CD8-positive, alpha-beta memory T cell (primary cell): ENCODE data around the gene SLC27A1. TPM values are rescaled to one million over a fixed set of nuclear protein-coding genes. Genes with fewer than 3 reads are reported as not detected.

Source experiments
- polyA plus RNA-seq: library from polyadenylated mRNA; unstranded; fragments of 300-500 nt; fragmentation: Illumina TruSeq; gene quantifications from one replicate; pipeline ENCODE4 v1.2.3, GENCODE V29; 2021
- total RNA-seq, 2 experiments: library from RNA; stranded (reverse); gene quantifications; one replicate each; pipeline ENCODE4 v1.2.3, GENCODE V29; 2021

SLC27A1 gene
- total and polyA plus RNA-seq, 3 experiments from 2014 or later, result 2.0 to 6.6 (median 3.7) TPM

Other genes starting within 250 kb of the SLC27A1 start
- gene OCEL1, start 244.3 kb upstream of the SLC27A1 start, total RNA-seq, result 10 to 100 TPM; 15.0 to 16.8 TPM
- 35.5 TPM for gene OCEL1, start 244.3 kb upstream of the SLC27A1 start, polyA plus RNA-seq
- gene NR2F6, start 224.6 kb upstream of the SLC27A1 start, total RNA-seq, result 1 to 10 TPM; 7.4 to 7.8 TPM
- 0.94 TPM for gene NR2F6, start 224.6 kb upstream of the SLC27A1 start, polyA plus RNA-seq
- gene USHBP1, start 205.8 kb upstream of the SLC27A1 start, total RNA-seq, result under 1 TPM; 0.07 to 0.27 TPM
- not detected for gene USHBP1, start 205.8 kb upstream of the SLC27A1 start, polyA plus RNA-seq
- 100 to 1,000 TPM; 124 to 132 TPM for gene BABAM1, start 203.1 kb upstream of the SLC27A1 start, total RNA-seq
- 114 TPM for gene BABAM1, start 203.1 kb upstream of the SLC27A1 start, polyA plus RNA-seq
- gene ANKLE1, start 188.6 kb upstream of the SLC27A1 start, total RNA-seq, result 10 to 100 TPM; 15.2 to 16.2 TPM
- 0.47 TPM for gene ANKLE1, start 188.6 kb upstream of the SLC27A1 start, polyA plus RNA-seq
- 1 to 10 TPM; 5.2 to 6.0 TPM for gene ABHD8, start 167.1 kb upstream of the SLC27A1 start, total RNA-seq
- gene ABHD8, start 167.1 kb upstream of the SLC27A1 start, polyA plus RNA-seq, result 8.3 TPM
- 100 to 1,000 TPM; 136 to 138 TPM for gene MRPL34, start 164.7 kb upstream of the SLC27A1 start, total RNA-seq
- 227 TPM for gene MRPL34, start 164.7 kb upstream of the SLC27A1 start, polyA plus RNA-seq
- gene DDA1, start 161.0 kb upstream of the SLC27A1 start, total RNA-seq, result 10 to 100 TPM; 47.9 to 51.1 TPM
- gene DDA1, start 161.0 kb upstream of the SLC27A1 start, polyA plus RNA-seq, result 34.7 TPM
- 1 to 10 TPM; 4.1 to 5.1 TPM for gene ANO8, start 135.7 kb upstream of the SLC27A1 start, total RNA-seq
- gene ANO8, start 135.7 kb upstream of the SLC27A1 start, polyA plus RNA-seq, result 0.43 TPM
- gene GTPBP3, start 133.0 kb upstream of the SLC27A1 start, total RNA-seq, result 10 to 100 TPM; 47.3 to 55.7 TPM
- 13.3 TPM for gene GTPBP3, start 133.0 kb upstream of the SLC27A1 start, polyA plus RNA-seq
- not detected for gene PLVAP, start 93.2 kb upstream of the SLC27A1 start, total RNA-seq
- not detected for gene PLVAP, start 93.2 kb upstream of the SLC27A1 start, polyA plus RNA-seq
- 1 to 10 TPM; 1.1 to 1.5 TPM for gene CCDC194, start 76.3 kb upstream of the SLC27A1 start, total RNA-seq
- gene CCDC194, start 76.3 kb upstream of the SLC27A1 start, polyA plus RNA-seq, result not detected
- gene BST2, start 64.9 kb upstream of the SLC27A1 start, total RNA-seq, result 100 to 1,000 TPM; 116 to 124 TPM
- gene BST2, start 64.9 kb upstream of the SLC27A1 start, polyA plus RNA-seq, result 192 TPM
- gene MVB12A, start 50.5 kb upstream of the SLC27A1 start, total RNA-seq, result 10 to 100 TPM; 34.5 to 39.2 TPM
- gene MVB12A, start 50.5 kb upstream of the SLC27A1 start, polyA plus RNA-seq, result 26.9 TPM
- not detected for gene TMEM221, start 21.9 kb upstream of the SLC27A1 start, total RNA-seq
- gene TMEM221, start 21.9 kb upstream of the SLC27A1 start, polyA plus RNA-seq, result not detected
- not detected for gene NXNL1, start 9.6 kb upstream of the SLC27A1 start, total RNA-seq
- gene NXNL1, start 9.6 kb upstream of the SLC27A1 start, polyA plus RNA-seq, result not detected
- 10 to 100 TPM; 56.6 to 71.1 TPM for gene PGLS, start 41.1 kb downstream of the SLC27A1 start, total RNA-seq
- gene PGLS, start 41.1 kb downstream of the SLC27A1 start, polyA plus RNA-seq, result 78.4 TPM
- gene COLGALT1, start 85.1 kb downstream of the SLC27A1 start, total RNA-seq, result 100 to 1,000 TPM in 1 of 2 experiments, 10 to 100 TPM in 1; 94.8 to 104 TPM
- 25.3 TPM for gene COLGALT1, start 85.1 kb downstream of the SLC27A1 start, polyA plus RNA-seq
- not detected for gene UNC13A, start 217.8 kb downstream of the SLC27A1 start, total RNA-seq
- gene UNC13A, start 217.8 kb downstream of the SLC27A1 start, polyA plus RNA-seq, result not detected
- 10 to 100 TPM; 66.1 to 72.3 TPM for gene MAP1S, start 249.0 kb downstream of the SLC27A1 start, total RNA-seq
- gene MAP1S, start 249.0 kb downstream of the SLC27A1 start, polyA plus RNA-seq, result 43.0 TPM